GM19239 (cell line): ENCODE data around the gene PRKAR2B.
A peak's percentile ranks its signal among the peaks of the same experiment; 100 is the strongest.
"Not testable (repeated sequence)": the region's sequence is repeated elsewhere in the genome, so short reads cannot be mapped to it uniquely, and the experiment has no call there.

Source experiments
- DNase-seq: peaks from one replicate; pipeline ENCODE4 v3.0.0; 2011; ENCODE audit warnings: low spot score; ENCODE audit not compliant: insufficient read length
- FAIRE-seq: peaks from 2 replicates; lab custom pipeline; 2011; peaks lifted over from hg19 to GRCh38; lab: Jason Lieb, UNC

The PRKAR2B gene

GRCh38 chr7:107111196-107111595 is 66.7 kb downstream of the PRKAR2B start:
- DNase-seq (no peak), FAIRE-seq (no peak)

- DNase-seq (no peak), FAIRE-seq (no peak)
Observed at GRCh38 chr7:107113866-107114265, 69.4 kb downstream of the PRKAR2B start.

- no peak for DNase-seq
- FAIRE-seq: no peak
Observed at GRCh38 chr7:107115114-107115513, 70.6 kb downstream of the PRKAR2B start.

- no peak for DNase-seq
- no peak for FAIRE-seq
Observed at GRCh38 chr7:107115762-107116540, 71.4 kb downstream of the PRKAR2B start.

GRCh38 chr7:107118109-107118900 is 73.8 kb downstream of the PRKAR2B start:
- DNase-seq (no peak), FAIRE-seq (no peak)

- DNase-seq: no peak
- no peak for FAIRE-seq
Observed at GRCh38 chr7:107119376-107120105, 75.0 kb downstream of the PRKAR2B start.

- DNase-seq (no peak), FAIRE-seq (no peak)
Observed at GRCh38 chr7:107122486-107122911, 78.0 kb downstream of the PRKAR2B start.

GRCh38 chr7:107123392-107123791 is 78.9 kb downstream of the PRKAR2B start:
- DNase-seq (no peak), FAIRE-seq (no peak)

GRCh38 chr7:107125475-107125874 is 81.0 kb downstream of the PRKAR2B start:
- FAIRE-seq (peak; percentile 11), DNase-seq (no peak)

- no peak for FAIRE-seq
- no peak for DNase-seq
Observed at GRCh38 chr7:107128217-107128616, 83.7 kb downstream of the PRKAR2B start.

GRCh38 chr7:107128748-107129147 is 84.2 kb downstream of the PRKAR2B start:
- FAIRE-seq (no peak), DNase-seq (no peak)

GRCh38 chr7:107130487-107131220 is 86.1 kb downstream of the PRKAR2B start:
- FAIRE-seq (no peak), DNase-seq (no peak)

GRCh38 chr7:107133396-107133795 is 88.9 kb downstream of the PRKAR2B start:
- FAIRE-seq: no peak

GRCh38 chr7:107138696-107139420 is 94.4 kb downstream of the PRKAR2B start:
- FAIRE-seq: no peak
- DNase-seq: no peak

More at GRCh38 chr7:107133396-107133795, 88.9 kb downstream of the PRKAR2B start:
- DNase-seq: no peak

- not testable (repeated sequence) for FAIRE-seq, DNase-seq
Observed at GRCh38 chr7:107143875-107144274, 99.4 kb downstream of the PRKAR2B start.

GRCh38 chr7:107145067-107145838 is 100.7 kb downstream of the PRKAR2B start:
- DNase-seq (no peak), FAIRE-seq (no peak)

- no peak for DNase-seq
- FAIRE-seq: peak; percentile 90
Observed at GRCh38 chr7:107147464-107148393, 103.2 kb downstream of the PRKAR2B start.

GRCh38 chr7:107148721-107149120 is 104.2 kb downstream of the PRKAR2B start:
- FAIRE-seq (no peak), DNase-seq (no peak)
